ENCODE results near the gene ANKRD55. TPM values are rescaled to one million over a fixed set of nuclear protein-coding genes. Genes with fewer than 3 reads are reported as not detected.

Gene ANKRD55
- total RNA-seq, 2 donors from 2014 or later: 0.27 to 0.29 TPM

DNA sequence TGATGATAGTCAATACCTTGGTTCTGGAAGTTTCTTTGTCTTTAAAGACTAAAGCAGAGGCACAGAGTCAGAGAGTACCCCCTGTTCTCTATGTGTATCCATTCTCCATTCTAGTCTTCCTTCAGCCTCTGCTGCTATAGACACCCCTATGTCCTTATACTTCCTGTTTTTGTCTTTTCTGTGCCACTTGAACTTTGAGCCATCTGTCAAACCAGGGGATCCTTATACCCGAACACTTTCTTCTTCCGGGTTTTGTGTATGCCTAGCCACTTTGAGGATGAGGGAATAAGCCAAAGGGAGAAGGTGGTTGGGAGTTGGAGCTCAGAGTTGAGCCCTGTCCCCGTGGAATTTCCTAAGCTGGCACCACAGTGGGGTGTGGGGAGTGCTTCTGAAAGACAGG is 177.3 kb downstream of the ANKRD55 start:
- Histone ChIP-seq H3K4me1 (ENCODE audit: control insufficient read depth, insufficient read depth, low read length) (no peaks in the 10 kb centered on the region), H3K27me3 (ENCODE audit: control insufficient read depth, insufficient read depth, low read length, poor library complexity, severe bottlenecking) (no peaks in the 10 kb centered on the region), H3K27ac (ENCODE audit: low read depth, low read length) (no peak overlapping the region), H3K9ac (ENCODE audit: extremely low read depth, low read length, poor library complexity, severe bottlenecking) (no peak overlapping the region), H3K4me3 (ENCODE audit: low read length) (no peak overlapping the region), H3K9me3 (ENCODE audit: control insufficient read depth, low read length) (peaks cover 16% of the 10 kb centered on the region), H3K36me3 (ENCODE audit: control insufficient read depth, insufficient read depth, low read length) (no peaks in the 10 kb centered on the region)
- WGBS, 2 experiments (ENCODE audit: insufficient coverage in 1 of 2, insufficient read length in 1 of 2): 94% methylated on average over 3 of the region's 3 CpGs; no CpG with 5 or more reads in 1 of the 2 experiments
- H3K4me3 Mint-ChIP-seq: no peak overlapping the region
- peaks cover 25% of the 10 kb centered on the region for H3K9me3 Mint-ChIP-seq
- H3K27ac Mint-ChIP-seq: no peak overlapping the region
- no peak for TF ChIP-seq CTCF (conservative IDR thresholded peaks at IDR 0.05)
- H3K27me3 Mint-ChIP-seq (ENCODE audit: insufficient read depth): peaks cover 2% of the 10 kb centered on the region
- no peak for DNase-seq
- H3K4me1 Mint-ChIP-seq: peaks cover 16% of the 10 kb centered on the region
- peaks cover 4% of the 10 kb centered on the region for H3K36me3 Mint-ChIP-seq (ENCODE audit: low read depth)

DNA sequence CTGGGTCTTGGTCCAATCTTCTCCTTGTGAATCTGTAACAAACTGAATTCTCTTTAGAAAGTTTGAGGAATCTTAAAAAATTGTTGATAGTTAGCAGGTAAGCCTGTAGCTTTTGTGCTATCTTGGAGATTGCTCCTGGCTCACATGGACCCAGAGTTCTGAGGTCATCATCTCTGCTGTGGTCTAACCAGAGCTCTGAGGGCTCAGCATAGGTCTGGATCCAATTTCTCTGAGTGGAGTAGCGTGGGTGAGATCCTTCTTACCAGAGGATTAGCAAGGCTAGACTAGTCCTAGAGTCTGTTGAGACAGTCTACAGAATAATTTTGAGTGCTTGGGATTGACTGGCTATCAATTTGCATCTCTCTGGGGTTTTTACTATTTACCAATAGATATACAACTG is 177.8 kb downstream of the ANKRD55 start:
- Mint-ChIP-seq H3K36me3 (ENCODE audit: low read depth) (peaks cover 4% of the 10 kb centered on the region), H3K27ac (no peak overlapping the region), H3K4me1 (peaks cover 15% of the 10 kb centered on the region), H3K27me3 (ENCODE audit: insufficient read depth) (peaks cover 2% of the 10 kb centered on the region), H3K9me3 (peaks cover 25% of the 10 kb centered on the region), H3K4me3 (no peak overlapping the region)
- no peak overlapping the region for H3K4me3 ChIP-seq (ENCODE audit: low read length)
- H3K27me3 ChIP-seq (ENCODE audit: control insufficient read depth, insufficient read depth, low read length, poor library complexity, severe bottlenecking): no peaks in the 10 kb centered on the region
- H3K4me1 ChIP-seq (ENCODE audit: control insufficient read depth, insufficient read depth, low read length): no peaks in the 10 kb centered on the region
- no peak for TF ChIP-seq CTCF (conservative IDR thresholded peaks at IDR 0.05)
- peaks cover 16% of the 10 kb centered on the region for H3K9me3 ChIP-seq (ENCODE audit: control insufficient read depth, low read length)
- no peaks in the 10 kb centered on the region for H3K36me3 ChIP-seq (ENCODE audit: control insufficient read depth, insufficient read depth, low read length)
- no peak overlapping the region for H3K9ac ChIP-seq (ENCODE audit: extremely low read depth, low read length, poor library complexity, severe bottlenecking)
- no peak for DNase-seq
- H3K27ac ChIP-seq (ENCODE audit: low read depth, low read length): no peak overlapping the region
- 81 to 100% methylated on average over 1 of the region's 1 CpG for WGBS, 2 experiments (ENCODE audit: insufficient coverage in 1 of 2, insufficient read length in 1 of 2)

- Histone ChIP-seq H3K27ac (ENCODE audit: low read depth, low read length) (no peak overlapping the region), H3K4me1 (ENCODE audit: control insufficient read depth, insufficient read depth, low read length) (no peaks in the 10 kb centered on the region), H3K27me3 (ENCODE audit: control insufficient read depth, insufficient read depth, low read length, poor library complexity, severe bottlenecking) (no peaks in the 10 kb centered on the region), H3K36me3 (ENCODE audit: control insufficient read depth, insufficient read depth, low read length) (no peaks in the 10 kb centered on the region), H3K4me3 (ENCODE audit: low read length) (no peak overlapping the region), H3K9ac (ENCODE audit: extremely low read depth, low read length, poor library complexity, severe bottlenecking) (no peak overlapping the region), H3K9me3 (ENCODE audit: control insufficient read depth, low read length) (peaks cover 16% of the 10 kb centered on the region)
- H3K4me3 Mint-ChIP-seq: no peak overlapping the region
- no peak overlapping the region for H3K27ac Mint-ChIP-seq
- peaks cover 2% of the 10 kb centered on the region for H3K27me3 Mint-ChIP-seq (ENCODE audit: insufficient read depth)
- 93 to 95% methylated on average over 2 of the region's 2 CpGs for WGBS, 2 experiments (ENCODE audit: insufficient coverage in 1 of 2, insufficient read length in 1 of 2)
- TF ChIP-seq CTCF (conservative IDR thresholded peaks at IDR 0.05): no peak
- DNase-seq: no peak
- peaks cover 25% of the 10 kb centered on the region for H3K9me3 Mint-ChIP-seq
- H3K4me1 Mint-ChIP-seq: peaks cover 12% of the 10 kb centered on the region
- peaks cover 4% of the 10 kb centered on the region for H3K36me3 Mint-ChIP-seq (ENCODE audit: low read depth)
Measured at GRCh38 chr5:56054666-56055065, 178.5 kb downstream of the ANKRD55 start.

Measured in endodermal cell (in vitro differentiated cells).